HepG2 (cell line): Measurements from ENCODE around the gene GAD1. TPM values are rescaled to one million over a fixed set of nuclear protein-coding genes. Genes with fewer than 3 reads are reported as not detected.

Experiments
- ATAC-seq: fragments of 200-7000 bp; cut with Tn5 transposase; 3 replicates; pipeline ENCODE4 v1.9.1; 2020; ENCODE audit warnings: mild to moderate bottlenecking, moderate library complexity
- BruUV-seq: library from RNA; stranded (reverse); fragments of 400-500 nt; replicated peaks from 2 replicates; lab custom pipeline; 2021; lab: Mats Ljungman, UMichigan
- CTCF ChIA-PET: fragments of 300-600 bp; formaldehyde crosslinking; extraction: SDS; loops from one replicate; lab custom pipeline; 2021; ENCODE audit warnings: low total read pairs, inconsistent platforms, low intra/inter-chr PET ratio; lab: Yijun Ruan, JAX
- POLR2A ChIA-PET: fragments of 350-600 bp; sonication (Branson Sonifier 250); formaldehyde crosslinking; loops from one replicate; lab custom pipeline; 2020; ENCODE audit warnings: antibody characterized with exemption, inconsistent platforms; lab: Yijun Ruan, JAX
- DNase-seq: peaks from one replicate; pipeline ENCODE4 v3.0.0-alpha.2; 2015; ENCODE audit warnings: low spot score
- FAIRE-seq: peaks from 3 replicates; lab custom pipeline; 2011; peaks lifted over from hg19 to GRCh38; lab: Jason Lieb, UNC
- H2AFZ ChIP-seq: one replicate; pipeline ENCODE4 v1.6.1; 2011; ENCODE audit warnings: low read length, inconsistent platforms
- H3K27ac ChIP-seq: fragments of 300-600 bp; 3 replicates; pipeline ENCODE4 v1.8.0; 2011; ENCODE audit warnings: mixed run types, mild to moderate bottlenecking, mixed read lengths, low read length, inconsistent platforms; ENCODE audit not compliant: insufficient read depth; ENCODE audit errors: extremely low read length
- H3K27me3 ChIP-seq, 2 experiments: fragments of 200-600 bp in 1 of 2; 2 replicates in 1 of 2; 3 replicates in 1 of 2; pipeline versions ENCODE4 v1.6.0 to v1.8.0; 2011; ENCODE audit warnings: low read length in 2 of 2, mild to moderate bottlenecking in 2 of 2, moderate library complexity in 2 of 2, inconsistent platforms in 1 of 2; ENCODE audit not compliant: insufficient read depth in 2 of 2, control insufficient read depth in 1 of 2
- H3K36me3 ChIP-seq, 2 experiments: fragments of 200-600 bp in 1 of 2; replicated peaks in 1 of 2; 2 replicates in 1 of 2; 3 replicates in 1 of 2; pipeline versions ENCODE4 v1.5.1 to v1.8.0; 2011; ENCODE audit warnings: low read length in 2 of 2, inconsistent platforms in 1 of 2; ENCODE audit not compliant: insufficient read depth in 2 of 2, control insufficient read depth in 1 of 2
- H3K4me1 ChIP-seq: 2 replicates; pipeline ENCODE4 v1.5.1; 2012; ENCODE audit warnings: low read length, inconsistent platforms; ENCODE audit not compliant: insufficient read depth
- H3K4me2 ChIP-seq: 2 replicates; pipeline ENCODE4 v1.6.0; 2011; ENCODE audit warnings: low read depth, low read length, inconsistent platforms
- H3K4me3 ChIP-seq, 3 experiments: fragments of 200-600 bp in 1 of 3; sonication (generic), shearing (Covaris generic) in 1 of 3; replicated peaks in 1 of 3; 2 replicates each; pipeline ENCODE4 v1.5.1; 2011 to 2016; ENCODE audit warnings: low read length in 3 of 3, inconsistent platforms in 2 of 3, low read depth in 2 of 3, mild to moderate bottlenecking in 2 of 3, control low read depth in 1 of 3, mixed read lengths in 1 of 3; ENCODE audit not compliant: insufficient read depth in 1 of 3
- H3K79me2 ChIP-seq: one replicate; pipeline ENCODE4 v1.6.1; 2011; ENCODE audit warnings: low read length, inconsistent platforms; ENCODE audit not compliant: insufficient read depth
- H3K9ac ChIP-seq: 2 replicates; pipeline ENCODE4 v1.6.0; 2011; ENCODE audit warnings: mild to moderate bottlenecking, low read depth, low read length, inconsistent platforms; ENCODE audit not compliant: insufficient read depth
- H3K9me3 ChIP-seq: 2 replicates; pipeline ENCODE4 v1.5.1; 2012; ENCODE audit warnings: mild to moderate bottlenecking, low read length
- H4K20me1 ChIP-seq: 2 replicates; pipeline ENCODE4 v1.6.0; 2011; ENCODE audit warnings: inconsistent platforms, mild to moderate bottlenecking, low read length, moderate library complexity; ENCODE audit not compliant: insufficient read depth
- NRL ChIP-seq: sonication (generic); formaldehyde crosslinking; IDR thresholded peaks from 2 replicates; pipeline ENCODE4 v1.5.0; 2020; ENCODE audit warnings: missing genetic modification reagents, mild to moderate bottlenecking, moderate library complexity, borderline replicate concordance
- POGZ ChIP-seq: sonication (generic); formaldehyde crosslinking; IDR thresholded peaks from 2 replicates; pipeline ENCODE4 v1.4.0; 2020; ENCODE audit warnings: mild to moderate bottlenecking, missing genetic modification reagents
- ZGPAT ChIP-seq: IDR thresholded peaks from 2 replicates; pipeline ENCODE4 v1.6.1; 2016; ENCODE audit warnings: mild to moderate bottlenecking
- WGBS: methylation state at CpG from one replicate; pipeline ENCODE4 v1.1.6; 2017; ENCODE audit warnings: low lambda C conversion rate; 5-methylcytosine and 5-hydroxymethylcytosine counted together
- in situ Hi-C: cut with HindIII; loops from 2 replicates; pipeline ENCODE4 v1.10.0; 2017; ENCODE audit warnings: low pct_unique_long_range_greater_than_20kb; ENCODE audit not compliant: extremely low pct_ligation_motif_present
- intact Hi-C: fragments of 100-400 bp; cut with micrococcal nuclease; formaldehyde crosslinking; loops from one replicate; pipeline ENCODE4 v1.10.0; 2022; ENCODE audit not compliant: unreplicated experiment
- polyA plus RNA-seq, 8 experiments: library from polyadenylated mRNA; depleted of rRNA in 3 of 8; stranded (reverse) in 7 of 8; unstranded in 1 of 8; fragments of >200 nt; fragmentation: Illumina TruSeq in 4 of 8; extraction: Trizol in 4 of 8; gene quantifications; 2 replicates each; pipeline versions ENCODE4 v1.2.1 to v1.2.3, GENCODE V29; 2011 to 2016; ENCODE audit warnings: low read depth in 4 of 8, missing spikeins in 1 of 8, mixed read lengths in 1 of 8; ENCODE audit not compliant: insufficient read depth in 1 of 8
- total RNA-seq, 5 experiments: library from RNA; depleted of rRNA; stranded (reverse); fragments of >200 nt; fragmentation: Illumina TruSeq; extraction: Trizol; gene quantifications; 2 replicates each; pipeline ENCODE4 v1.2.3, GENCODE V29; 2016; ENCODE audit warnings: low read depth in 1 of 5

GAD1 gene
- total and polyA plus RNA-seq, 2 of the 13 experiments (the other 11 are each of a cell fraction or from before 2014, with no cell fraction given), result 0.09 to 0.13 TPM

DNA sequence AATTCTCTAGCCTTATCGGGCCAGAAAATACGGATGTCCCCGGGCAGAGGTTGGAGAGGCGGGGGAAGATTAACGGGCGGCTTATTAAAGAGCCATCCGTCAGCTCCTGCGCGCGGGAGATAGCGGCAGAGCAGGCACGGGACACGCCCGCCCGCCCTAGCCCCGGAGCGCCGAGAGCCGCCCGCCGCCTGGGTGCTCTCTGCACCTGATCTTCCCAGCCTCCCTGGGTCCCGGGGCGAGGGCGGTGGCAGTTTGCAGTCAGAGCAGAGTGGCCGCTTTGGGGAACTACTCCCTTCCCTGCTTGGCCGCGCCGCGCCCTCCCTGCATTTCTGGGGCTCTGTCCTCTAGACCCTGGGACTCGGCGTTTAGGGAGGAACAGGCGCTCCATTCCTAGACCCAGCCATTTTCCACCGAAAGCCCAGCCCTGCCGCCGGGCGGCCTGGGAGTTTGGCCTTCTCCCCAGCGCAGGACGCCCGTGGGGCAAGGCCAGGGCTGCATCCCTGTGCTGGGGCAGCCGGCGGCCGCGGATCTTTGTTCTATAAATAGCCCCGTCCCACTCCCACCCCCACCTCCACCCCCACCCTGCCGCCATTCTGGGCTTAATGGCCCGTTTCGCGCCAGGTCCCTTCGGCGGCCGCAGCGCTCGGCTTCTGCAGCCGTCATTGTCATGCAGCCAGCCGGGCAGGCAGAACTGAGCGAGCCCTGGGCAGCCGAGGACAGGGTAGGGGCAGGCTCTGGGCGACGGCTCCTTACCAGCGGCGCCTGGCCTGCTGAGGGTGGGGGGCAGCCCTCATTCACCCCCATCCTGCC is 6.6 kb downstream of the GAD1 start:
- in situ Hi-C loops, result no loop called here
- TF ChIP-seq POGZ (no peak), NRL (no peak)
- TF ChIP-seq, all 625 proteins: peak for 0
- Histone ChIP-seq H3K27me3 (peaks cover 7 to 48% of the 10 kb centered on the region in 2 experiments; a peak in 3 of 5 replicates), H2AFZ (no peak overlapping the region), H3K79me2 (no peaks in the 10 kb centered on the region), H3K4me1 (no peaks in the 10 kb centered on the region), H4K20me1 (no peaks in the 10 kb centered on the region; the same call in 1 of the 2 replicates), H3K9ac (no peak overlapping the region), H3K36me3 (no peaks in the 10 kb centered on the region), H3K9me3 (no peaks in the 10 kb centered on the region), H3K4me2 (no peak overlapping the region), H3K27ac (no peak overlapping the region), H3K4me3 (no peak overlapping the region)
- no TSS peak for BruUV-seq
- CTCF ChIA-PET, result no interaction called here
- ATAC-seq, result 0 out of 3 replicates have a peak, but pooled peaks have one; percentile 9
- DNase-seq, result no peak
- no peak for FAIRE-seq
- WGBS, result 71% methylated on average over 61 of the region's 61 CpGs
- intact Hi-C loops, result no loop called here
- POLR2A ChIA-PET, result no interaction called here

DNA sequence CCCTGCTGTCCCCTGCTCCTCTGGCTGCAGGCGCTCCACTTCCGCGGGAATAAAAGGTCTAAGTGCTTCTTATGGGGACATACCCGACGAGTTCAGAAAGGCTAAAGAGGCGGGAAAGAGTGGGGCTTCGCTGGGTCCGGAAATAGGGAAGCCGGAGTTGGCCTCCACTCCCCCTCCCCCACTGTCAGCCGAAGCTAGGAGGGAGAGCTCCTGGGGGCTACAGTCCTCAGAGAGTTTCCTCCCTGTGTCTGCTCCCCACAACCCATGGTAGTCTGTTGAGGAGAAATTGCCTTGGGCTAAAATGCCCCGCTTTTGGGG is 7.2 kb downstream of the GAD1 start:
- ChIA-PET POLR2A (no interaction called here), CTCF (no interaction called here)
- no peak for DNase-seq
- no peaks in the 10 kb centered on the region for H3K4me1 ChIP-seq
- H3K36me3 ChIP-seq, result no peaks in the 10 kb centered on the region
- BruUV-seq, result no TSS peak
- H3K79me2 ChIP-seq, result no peaks in the 10 kb centered on the region
- H4K20me1 ChIP-seq, result no peaks in the 10 kb centered on the region; the same call in 1 of the 2 replicates
- no peak overlapping the region for H3K27ac ChIP-seq
- ATAC-seq, result no peak
- intact Hi-C loops, result no loop called here
- TF ChIP-seq ZGPAT (CRISPR knock-in tag), result no peak
- no peak overlapping the region for H3K4me3 ChIP-seq
- FAIRE-seq, result no peak
- H3K9ac ChIP-seq, result no peak overlapping the region
- no peaks in the 10 kb centered on the region for H3K9me3 ChIP-seq
- H3K27me3 ChIP-seq, result peaks cover 4 to 42% of the 10 kb centered on the region in 2 experiments; a peak in 3 of 5 replicates
- no peak overlapping the region for H3K4me2 ChIP-seq
- 50% methylated on average over 11 of the region's 11 CpGs for WGBS
- in situ Hi-C loops, result no loop called here
- H2AFZ ChIP-seq, result no peak overlapping the region
